Measurements from ENCODE around the gene KRT6C.

DNA sequence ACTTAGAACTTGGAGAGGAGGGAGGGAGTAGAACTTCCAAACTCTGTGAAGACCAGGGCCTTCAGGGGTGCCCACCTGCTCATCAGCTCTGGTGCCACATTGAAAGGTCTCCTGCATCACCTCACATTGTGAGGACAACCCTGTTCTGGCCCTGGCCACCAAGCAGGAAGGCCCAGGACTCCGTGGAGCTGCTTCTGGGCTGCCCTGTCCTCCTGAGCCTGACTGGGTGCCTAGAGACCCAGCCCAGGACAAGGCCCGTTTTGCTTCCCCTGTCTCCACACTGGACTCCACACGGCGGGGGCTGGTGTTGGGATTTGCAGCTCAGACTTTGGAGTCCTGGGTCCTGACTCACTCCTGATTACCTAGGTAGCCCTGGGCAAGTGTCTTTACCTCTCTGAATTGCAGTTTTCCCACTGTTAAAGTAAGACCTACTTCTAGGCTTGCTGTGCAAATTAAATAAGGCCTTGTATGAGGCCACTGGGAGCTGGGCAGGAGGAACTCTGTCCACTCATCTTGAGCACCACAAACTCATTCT, 55.0 kb downstream of the KRT6C start:
- no peak for TF ChIP-seq POLR2A (IDR thresholded peaks at IDR 0.05; ENCODE audit: low read length)
- no peak for TF ChIP-seq GATA1 (IDR thresholded peaks at IDR 0.05; ENCODE audit: low read depth, low read length)
